ENCODE results near the gene EDEM3.
A peak's percentile ranks its signal among the peaks of the same experiment; 100 is the strongest.

Gene EDEM3

DNA sequence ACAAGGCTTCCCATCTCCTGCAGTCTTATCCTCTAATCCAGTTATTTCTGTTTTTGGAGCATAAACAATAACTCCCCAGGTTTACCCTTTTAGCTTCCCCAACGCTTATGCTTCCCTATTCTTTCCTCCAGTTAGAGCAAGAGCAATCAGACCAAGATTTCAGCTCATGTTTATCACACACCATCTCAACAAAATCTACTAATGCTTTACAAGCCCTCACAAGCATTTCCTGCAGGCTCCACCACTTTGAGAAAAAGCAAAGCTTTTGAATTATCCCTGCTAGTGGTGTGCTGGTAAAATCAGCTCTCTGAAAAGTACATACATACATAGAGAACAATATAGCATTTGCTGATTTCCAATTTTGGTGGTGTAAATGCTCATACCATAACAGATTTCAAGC, 92.9 kb downstream of the EDEM3 start:
- Histone ChIP-seq H3K9ac (ENCODE audit: low read depth, low read length) (no peak overlapping the region), H3K27me3 (ENCODE audit: control insufficient read depth, insufficient read depth, low read length) (no peaks in the 10 kb centered on the region), H3K4me3 (ENCODE audit: low read length) (no peak overlapping the region), H3K4me2 (ENCODE audit: low read length) (no peak overlapping the region), H3K9me3 (replicated peaks; ENCODE audit: low read length) (no peaks in the 10 kb centered on the region), H3K36me3 (ENCODE audit: insufficient read depth, low read length) (no peaks in the 10 kb centered on the region), H3K4me1 (ENCODE audit: control insufficient read depth, insufficient read depth, low read length) (peaks cover 12% of the 10 kb centered on the region)

DNA sequence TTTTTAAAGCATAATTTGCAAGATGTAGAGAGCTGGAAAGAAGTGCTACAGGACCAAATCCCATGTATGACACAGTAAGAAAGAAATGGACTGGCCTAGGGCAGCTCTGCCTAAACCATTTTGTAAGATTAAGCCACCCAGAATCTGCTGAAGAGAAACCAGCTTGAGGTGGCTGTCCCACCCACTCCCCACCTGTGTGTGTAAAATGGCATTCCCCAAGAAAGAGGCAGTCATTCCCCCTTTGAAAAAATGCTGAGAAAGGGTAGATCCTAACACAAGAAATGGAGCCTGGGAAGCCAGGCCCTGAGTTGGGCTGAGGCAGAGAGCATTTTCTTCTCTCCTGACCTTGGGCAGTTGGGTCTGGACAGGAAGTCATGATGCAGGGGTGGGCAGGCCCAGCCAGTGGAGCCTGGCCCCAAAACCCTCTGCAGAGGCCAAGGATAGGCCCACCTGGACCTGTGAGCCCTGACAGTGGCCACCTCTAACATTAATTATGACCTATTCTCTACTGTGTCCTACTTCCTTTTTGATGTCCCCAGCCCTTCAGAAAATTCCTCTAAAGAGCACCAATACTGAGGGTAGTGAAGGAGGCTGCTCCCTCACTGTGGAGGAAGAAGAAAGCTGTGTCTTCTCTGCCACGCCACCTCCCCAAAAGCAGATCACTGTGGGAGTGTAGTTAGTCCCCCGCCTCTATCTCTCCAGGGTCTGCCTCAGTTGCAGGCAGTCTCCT, 94.0 kb downstream of the EDEM3 start:
- Histone ChIP-seq H3K4me2 (ENCODE audit: low read length) (no peak overlapping the region), H3K9ac (ENCODE audit: low read depth, low read length) (no peak overlapping the region), H3K27me3 (ENCODE audit: control insufficient read depth, insufficient read depth, low read length) (no peaks in the 10 kb centered on the region), H3K36me3 (ENCODE audit: insufficient read depth, low read length) (no peaks in the 10 kb centered on the region), H3K4me1 (ENCODE audit: control insufficient read depth, insufficient read depth, low read length) (peaks cover 12% of the 10 kb centered on the region), H3K4me3 (ENCODE audit: low read length) (no peak overlapping the region), H3K9me3 (replicated peaks; ENCODE audit: low read length) (no peaks in the 10 kb centered on the region)

DNA sequence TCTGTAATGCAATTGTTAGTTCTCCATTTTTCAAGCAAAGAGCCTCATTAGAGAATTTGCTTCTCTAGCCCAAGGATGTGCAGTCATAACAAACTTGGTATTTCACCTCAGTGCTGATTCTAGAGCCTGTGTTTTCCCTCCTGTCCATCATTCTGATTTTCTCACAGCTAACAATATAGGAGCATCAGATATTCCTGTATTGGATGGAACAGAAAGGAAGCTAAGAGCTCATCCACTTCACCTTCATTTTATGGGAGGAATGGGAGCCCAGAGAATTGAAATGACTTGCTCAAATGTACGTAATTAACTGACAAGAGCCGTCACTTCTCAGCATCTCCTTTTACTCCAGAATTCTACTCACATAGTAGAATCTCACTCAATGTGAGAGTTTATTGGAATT, 96.6 kb downstream of the EDEM3 start:
- no peaks in the 10 kb centered on the region for H3K4me1 ChIP-seq (ENCODE audit: control insufficient read depth, insufficient read depth, low read length)
- H3K27me3 ChIP-seq (ENCODE audit: control insufficient read depth, insufficient read depth, low read length) = no peaks in the 10 kb centered on the region
- no peak overlapping the region for H3K4me2 ChIP-seq (ENCODE audit: low read length)
- H3K4me3 ChIP-seq (ENCODE audit: low read length) = no peak overlapping the region
- H3K36me3 ChIP-seq (ENCODE audit: insufficient read depth, low read length) = no peaks in the 10 kb centered on the region
- no peak overlapping the region for H3K9ac ChIP-seq (ENCODE audit: low read depth, low read length)
- no peaks in the 10 kb centered on the region for H3K9me3 ChIP-seq (replicated peaks; ENCODE audit: low read length)

DNA sequence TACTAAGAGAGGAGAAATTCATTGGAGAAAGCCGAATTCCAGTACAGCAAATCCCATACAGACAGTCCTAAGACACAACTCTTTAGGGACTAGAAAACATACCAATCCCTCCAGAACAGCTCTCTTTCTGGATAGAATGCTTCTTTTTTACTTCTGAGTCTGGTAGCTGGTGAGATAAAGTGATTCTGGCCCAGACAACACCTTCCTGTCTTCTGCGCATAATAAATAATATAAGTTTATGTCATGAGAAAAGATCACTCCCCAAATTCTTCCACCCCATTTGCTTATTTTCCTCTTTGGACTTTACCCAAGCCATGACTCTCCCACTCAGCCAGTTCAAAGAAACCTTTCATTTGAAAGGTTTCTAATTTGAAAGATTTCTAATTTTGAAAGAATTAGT, 98.4 kb downstream of the EDEM3 start:
- H3K9ac ChIP-seq (ENCODE audit: low read depth, low read length) = no peak overlapping the region
- no peak overlapping the region for H3K4me3 ChIP-seq (ENCODE audit: low read length)
- no peaks in the 10 kb centered on the region for H3K36me3 ChIP-seq (ENCODE audit: insufficient read depth, low read length)
- H3K4me2 ChIP-seq (ENCODE audit: low read length) = no peak overlapping the region
- no peaks in the 10 kb centered on the region for H3K9me3 ChIP-seq (replicated peaks; ENCODE audit: low read length)
- no peaks in the 10 kb centered on the region for H3K27me3 ChIP-seq (ENCODE audit: control insufficient read depth, insufficient read depth, low read length)
- no peaks in the 10 kb centered on the region for H3K4me1 ChIP-seq (ENCODE audit: control insufficient read depth, insufficient read depth, low read length)

DNA sequence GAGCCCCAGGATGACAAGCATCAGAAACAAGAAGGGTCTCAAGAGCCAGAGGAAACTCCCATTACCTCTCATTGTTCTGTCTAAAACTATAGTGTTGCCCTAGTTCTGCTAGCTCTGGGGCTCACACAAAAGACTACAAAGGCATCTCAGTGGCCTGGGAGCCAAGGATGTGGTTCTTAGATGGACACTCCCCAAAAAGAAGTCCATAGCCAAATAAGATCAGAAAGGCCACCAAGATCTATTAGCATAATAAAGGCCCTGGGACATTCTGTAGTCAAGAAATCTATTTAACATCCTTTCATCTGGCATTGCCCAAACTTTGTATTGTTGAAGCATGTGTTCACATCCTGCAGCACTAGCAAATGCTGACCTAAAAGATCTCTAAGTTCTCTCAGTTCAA, 99.5 kb downstream of the EDEM3 start:
- Histone ChIP-seq H3K4me3 (ENCODE audit: low read length) (no peak overlapping the region), H3K36me3 (ENCODE audit: insufficient read depth, low read length) (no peaks in the 10 kb centered on the region), H3K4me2 (ENCODE audit: low read length) (no peak overlapping the region), H3K4me1 (ENCODE audit: control insufficient read depth, insufficient read depth, low read length) (no peaks in the 10 kb centered on the region), H3K27me3 (ENCODE audit: control insufficient read depth, insufficient read depth, low read length) (no peaks in the 10 kb centered on the region), H3K9me3 (replicated peaks; ENCODE audit: low read length) (no peaks in the 10 kb centered on the region), H3K9ac (ENCODE audit: low read depth, low read length) (no peak overlapping the region)

DNA sequence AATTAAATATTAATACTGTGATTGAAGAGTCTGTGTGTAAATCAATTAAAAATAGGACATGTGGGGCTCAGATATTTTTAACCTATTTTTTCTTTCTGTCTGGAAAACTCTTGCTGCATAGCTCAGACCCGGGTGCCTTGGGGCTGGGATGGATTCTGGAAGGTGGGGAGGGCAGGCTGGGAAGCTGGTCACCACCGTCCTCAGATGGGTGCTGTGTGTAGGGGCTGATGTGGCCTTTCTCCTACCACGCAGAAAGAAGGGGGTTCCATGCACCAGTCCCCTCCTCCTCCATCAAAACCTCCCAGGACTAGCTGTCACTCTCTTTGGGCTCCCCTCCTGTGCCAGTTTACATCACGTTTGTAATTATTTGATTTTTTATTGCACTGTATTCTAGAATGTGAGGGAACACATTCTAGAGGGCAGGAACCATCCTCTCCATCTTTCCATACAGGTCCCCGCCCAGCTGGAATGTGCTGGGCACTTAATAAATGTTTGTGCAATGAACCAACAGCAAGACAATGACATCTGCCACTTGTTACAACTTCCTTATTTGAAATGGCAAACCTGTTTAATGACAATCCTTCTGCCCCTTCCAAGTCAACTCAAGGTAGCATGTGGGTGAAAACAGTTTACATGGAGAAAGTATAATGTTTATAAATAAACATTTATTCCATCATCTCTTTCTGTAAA, 104.3 kb downstream of the EDEM3 start:
- peaks cover 4% of the 10 kb centered on the region for H3K9me3 ChIP-seq (replicated peaks; ENCODE audit: low read length)
- H3K27me3 ChIP-seq (ENCODE audit: control insufficient read depth, insufficient read depth, low read length) = no peaks in the 10 kb centered on the region
- H3K4me1 ChIP-seq (ENCODE audit: control insufficient read depth, insufficient read depth, low read length) = peaks cover 14% of the 10 kb centered on the region

DNA sequence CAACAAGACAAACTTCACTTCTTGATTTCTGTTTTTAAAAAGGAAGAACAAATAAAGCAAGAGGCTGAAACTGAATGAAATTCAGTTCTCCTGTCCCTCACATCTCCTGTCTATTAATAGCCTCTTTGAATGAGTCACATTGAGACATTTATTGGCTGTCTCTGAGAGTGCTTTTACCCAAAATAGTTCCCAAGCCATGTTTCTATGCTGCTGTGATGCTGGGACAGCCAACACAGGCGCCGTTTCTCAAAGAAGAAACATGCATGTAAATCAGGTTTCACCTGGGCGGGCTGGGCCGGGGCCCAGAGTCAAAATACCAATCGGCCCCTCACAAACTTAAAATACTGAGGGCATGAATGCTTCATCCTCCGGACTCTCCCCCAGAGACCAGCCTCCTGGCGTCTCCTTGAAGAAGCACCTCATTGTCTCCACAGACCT, 105.2 kb downstream of the EDEM3 start:
- Histone ChIP-seq H3K36me3 (ENCODE audit: insufficient read depth, low read length) (no peaks in the 10 kb centered on the region), H3K4me1 (ENCODE audit: control insufficient read depth, insufficient read depth, low read length) (peaks cover 14% of the 10 kb centered on the region), H3K9me3 (replicated peaks; ENCODE audit: low read length) (peaks cover 4% of the 10 kb centered on the region), H3K27me3 (ENCODE audit: control insufficient read depth, insufficient read depth, low read length) (no peaks in the 10 kb centered on the region), H3K9ac (ENCODE audit: low read depth, low read length) (no peak overlapping the region), H3K4me2 (ENCODE audit: low read length) (peak overlapping the region; percentile 26), H3K4me3 (ENCODE audit: low read length) (peak overlapping the region; percentile 9)

More for the DNA sequence above, 104.3 kb downstream of the EDEM3 start:
- no peaks in the 10 kb centered on the region for H3K36me3 ChIP-seq (ENCODE audit: insufficient read depth, low read length)
- H3K4me2 ChIP-seq (ENCODE audit: low read length) = no peak overlapping the region
- no peak overlapping the region for H3K4me3 ChIP-seq (ENCODE audit: low read length)
- no peak overlapping the region for H3K9ac ChIP-seq (ENCODE audit: low read depth, low read length)

DNA sequence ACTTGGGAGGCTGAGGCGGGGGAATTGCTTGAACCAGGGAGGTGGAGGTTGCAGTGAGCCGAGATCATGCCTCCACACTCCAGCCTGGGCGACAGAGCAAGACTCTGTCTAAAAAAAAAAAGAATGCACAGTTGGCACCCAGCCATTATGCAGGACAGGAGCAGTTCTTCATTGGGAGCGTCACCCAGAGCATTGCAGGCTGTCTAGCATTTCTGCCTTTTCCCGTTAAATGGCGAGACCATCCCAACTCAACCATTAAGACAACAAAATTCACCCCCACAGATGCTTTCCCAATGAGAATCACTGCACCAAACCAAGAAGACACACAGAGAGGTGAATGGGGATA, 105.8 kb downstream of the EDEM3 start:
- peaks cover 14% of the 10 kb centered on the region for H3K4me1 ChIP-seq (ENCODE audit: control insufficient read depth, insufficient read depth, low read length)
- no peak overlapping the region for H3K4me3 ChIP-seq (ENCODE audit: low read length)
- H3K9me3 ChIP-seq (replicated peaks; ENCODE audit: low read length) = peaks cover 4% of the 10 kb centered on the region
- H3K4me2 ChIP-seq (ENCODE audit: low read length) = no peak overlapping the region
- no peaks in the 10 kb centered on the region for H3K27me3 ChIP-seq (ENCODE audit: control insufficient read depth, insufficient read depth, low read length)
- no peaks in the 10 kb centered on the region for H3K36me3 ChIP-seq (ENCODE audit: insufficient read depth, low read length)
- no peak overlapping the region for H3K9ac ChIP-seq (ENCODE audit: low read depth, low read length)

DNA sequence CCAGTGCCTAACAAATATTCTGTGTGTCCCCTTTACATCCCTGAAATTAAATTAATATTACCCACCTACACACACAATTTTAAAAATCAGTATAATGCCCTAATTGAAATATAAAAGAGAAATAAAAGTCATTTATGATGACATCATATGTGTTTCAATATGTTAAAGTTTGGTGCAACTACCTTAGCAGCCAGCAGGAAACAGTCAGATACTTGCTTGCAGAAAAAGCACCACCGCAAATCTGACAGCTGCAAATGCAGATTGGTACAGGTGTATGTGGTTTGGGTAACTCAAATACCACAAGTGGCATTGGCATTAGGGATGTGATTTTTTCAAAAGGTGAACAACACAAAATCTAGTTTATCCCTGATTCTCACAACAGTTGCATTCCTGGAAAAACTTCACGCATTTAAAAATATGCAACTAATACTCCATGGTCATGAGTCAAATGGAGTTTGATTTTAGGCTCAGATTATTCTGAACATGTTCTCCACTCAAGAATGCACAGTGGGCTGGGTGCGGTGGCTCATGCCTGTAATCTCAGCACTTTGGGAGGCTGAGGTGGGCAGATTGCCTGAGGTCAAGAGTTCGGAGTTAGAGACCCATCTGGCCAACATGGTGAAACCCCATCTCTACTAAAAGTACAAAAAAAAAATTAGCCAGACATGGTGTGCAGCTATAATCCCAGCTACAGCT, 106.3 kb downstream of the EDEM3 start:
- Histone ChIP-seq H3K9ac (ENCODE audit: low read depth, low read length) (no peak overlapping the region), H3K4me2 (ENCODE audit: low read length) (no peak overlapping the region), H3K27me3 (ENCODE audit: control insufficient read depth, insufficient read depth, low read length) (peaks cover 3% of the 10 kb centered on the region), H3K4me1 (ENCODE audit: control insufficient read depth, insufficient read depth, low read length) (peaks cover 14% of the 10 kb centered on the region), H3K4me3 (ENCODE audit: low read length) (no peak overlapping the region), H3K36me3 (ENCODE audit: insufficient read depth, low read length) (no peaks in the 10 kb centered on the region), H3K9me3 (replicated peaks; ENCODE audit: low read length) (peaks cover 4% of the 10 kb centered on the region)

DNA sequence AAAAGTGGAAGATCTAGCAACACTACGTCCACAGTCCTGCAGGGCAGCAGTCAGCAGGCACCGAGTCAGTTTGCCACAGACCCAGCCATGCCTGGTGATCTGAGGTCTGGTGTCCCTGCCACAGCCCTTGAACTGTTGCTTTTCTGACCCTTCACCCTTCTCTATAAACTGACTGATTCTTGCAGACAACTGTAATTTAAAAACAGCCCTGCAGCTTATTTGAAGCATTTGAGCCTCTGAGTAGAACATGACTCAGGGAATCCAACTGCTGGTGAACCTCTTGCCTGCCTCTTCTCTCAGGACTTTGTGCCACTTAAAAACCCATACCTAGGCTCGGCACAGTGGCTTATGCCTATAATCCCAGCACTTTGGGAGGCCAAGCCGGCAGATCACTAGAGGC, 107.2 kb downstream of the EDEM3 start:
- no peak overlapping the region for H3K4me2 ChIP-seq (ENCODE audit: low read length)
- H3K4me3 ChIP-seq (ENCODE audit: low read length) = no peak overlapping the region
- H3K36me3 ChIP-seq (ENCODE audit: insufficient read depth, low read length) = no peaks in the 10 kb centered on the region
- peaks cover 4% of the 10 kb centered on the region for H3K9me3 ChIP-seq (replicated peaks; ENCODE audit: low read length)
- peaks cover 5% of the 10 kb centered on the region for H3K27me3 ChIP-seq (ENCODE audit: control insufficient read depth, insufficient read depth, low read length)
- no peak overlapping the region for H3K9ac ChIP-seq (ENCODE audit: low read depth, low read length)
- H3K4me1 ChIP-seq (ENCODE audit: control insufficient read depth, insufficient read depth, low read length) = peaks cover 14% of the 10 kb centered on the region

DNA sequence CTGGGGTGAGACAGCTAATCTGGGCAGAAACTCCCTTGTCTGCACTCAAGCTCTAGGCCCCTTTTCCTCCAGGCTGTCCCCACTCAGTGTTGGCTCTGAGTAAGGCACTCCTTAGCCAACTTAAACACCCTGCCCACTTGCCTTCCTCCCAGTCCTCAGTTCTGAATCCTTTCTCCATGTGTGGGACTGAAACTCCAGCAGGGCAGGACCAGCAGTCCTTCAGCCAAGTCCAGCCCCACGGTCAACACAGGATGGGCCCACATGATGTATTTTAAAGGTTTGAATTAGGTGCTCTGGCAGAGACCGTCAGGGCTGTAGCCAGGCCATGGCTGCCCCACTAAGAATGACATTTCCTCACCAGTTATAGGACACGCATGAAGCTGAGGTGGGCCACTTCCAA, 107.8 kb downstream of the EDEM3 start:
- no peak overlapping the region for H3K4me3 ChIP-seq (ENCODE audit: low read length)
- H3K9me3 ChIP-seq (replicated peaks; ENCODE audit: low read length) = peaks cover 4% of the 10 kb centered on the region
- H3K4me2 ChIP-seq (ENCODE audit: low read length) = no peak overlapping the region
- H3K36me3 ChIP-seq (ENCODE audit: insufficient read depth, low read length) = no peaks in the 10 kb centered on the region
- H3K27me3 ChIP-seq (ENCODE audit: control insufficient read depth, insufficient read depth, low read length) = peaks cover 10% of the 10 kb centered on the region
- H3K4me1 ChIP-seq (ENCODE audit: control insufficient read depth, insufficient read depth, low read length) = peaks cover 14% of the 10 kb centered on the region
- H3K9ac ChIP-seq (ENCODE audit: low read depth, low read length) = no peak overlapping the region

Data from skeletal muscle satellite cell (primary cell).